ENCODE measurements around the gene BICRA.
"Not testable (repeated sequence)": the region's sequence is repeated elsewhere in the genome, so short reads cannot be mapped to it uniquely, and the experiment has no call there.

Gene BICRA

DNA sequence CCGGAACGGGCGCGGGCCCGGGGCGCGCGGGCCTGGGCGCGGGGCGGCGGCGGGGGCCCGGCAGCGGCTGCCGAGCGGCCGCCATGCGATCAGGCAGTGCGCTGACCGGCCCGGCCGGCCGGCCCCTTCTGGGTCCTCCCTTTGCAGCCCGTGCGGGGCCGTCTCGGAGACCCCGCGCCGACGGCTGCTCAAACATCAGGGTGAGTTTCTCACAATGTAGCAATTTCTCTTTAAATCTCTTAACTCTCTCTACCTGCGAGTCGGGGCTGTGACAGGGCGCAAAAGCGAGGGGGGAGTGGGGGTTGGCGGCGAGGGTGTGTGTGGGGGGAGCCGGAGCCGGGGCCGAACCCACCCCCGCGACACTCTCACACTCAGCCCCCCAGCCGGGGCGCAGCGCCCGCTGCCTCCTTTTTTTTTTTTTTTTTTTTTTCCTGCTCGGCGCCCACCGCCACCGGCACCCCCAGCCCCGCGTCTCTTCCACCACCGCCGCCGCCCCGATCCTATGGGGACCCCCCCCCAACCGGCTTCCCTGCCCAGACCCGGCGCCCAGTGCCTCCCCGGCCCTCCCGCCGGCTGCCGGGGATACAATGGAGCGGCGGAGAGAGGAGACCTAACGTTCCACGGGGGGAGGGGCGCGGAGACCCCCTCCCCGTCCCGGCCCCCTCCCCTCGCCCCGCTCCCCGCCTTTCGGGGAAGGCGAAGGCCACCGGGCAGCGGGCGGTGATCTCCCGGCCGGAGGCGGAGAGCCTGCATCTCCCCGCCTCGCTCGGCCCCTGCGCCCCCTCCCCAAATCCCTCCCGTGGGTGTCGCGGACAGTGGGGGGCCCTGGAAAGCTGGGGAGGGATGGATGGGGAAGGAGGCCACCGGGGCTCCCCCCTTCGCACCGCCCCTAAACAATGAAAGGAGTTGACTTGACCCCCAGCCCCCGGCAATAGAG lies at the start of gene BICRA:
Gene BICRA (plus strand): TSS at position 166 of the 937 bp plus-strand sequence. CDS start 64,441 bp downstream, outside the sequence.
- peak; percentile 45 to 65 for DNase-seq (ENCODE audit: low read depth in 2 of 2)

GRCh38 chr19:47560999-47561398 lies 47.9 kb upstream of the BICRA start:
- no peak for DNase-seq (ENCODE audit: low read depth in 2 of 2)

DNA sequence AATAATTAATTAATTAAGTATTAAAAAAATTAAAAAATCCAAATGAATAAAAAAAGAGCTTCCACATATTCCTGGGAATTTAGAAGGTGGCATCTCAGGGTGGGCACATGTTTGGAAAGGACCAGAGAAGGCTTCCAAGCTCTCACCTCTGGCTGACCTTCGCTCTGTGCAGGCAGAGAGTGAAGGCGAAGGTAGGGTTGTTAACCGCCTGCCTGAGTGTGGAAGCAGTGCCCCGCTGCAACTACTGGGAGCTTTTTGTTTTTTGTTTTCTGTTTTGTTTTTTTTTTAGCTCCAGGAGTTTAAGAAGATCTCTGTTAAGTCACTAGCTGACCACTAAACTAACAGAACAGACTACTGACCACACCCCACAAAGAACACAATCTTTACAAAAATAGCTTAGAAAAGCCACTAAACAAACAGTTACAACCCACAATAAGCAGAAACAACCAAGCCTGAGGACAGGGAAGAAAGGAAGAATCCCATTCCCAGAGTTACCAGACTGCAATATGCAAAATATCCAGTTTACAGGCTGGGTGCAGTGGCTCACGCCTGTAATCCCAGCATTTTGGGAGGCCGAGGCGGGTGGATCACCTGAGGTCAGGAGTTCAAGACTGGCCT lies 47.4 kb upstream of the BICRA start:
- DNase-seq (ENCODE audit: low read depth in 2 of 2): no peak

- no peak for DNase-seq (ENCODE audit: low read depth in 2 of 2)
These were observed 44.9 kb upstream of the BICRA start for GRCh38 chr19:47564081-47564480.

DNA sequence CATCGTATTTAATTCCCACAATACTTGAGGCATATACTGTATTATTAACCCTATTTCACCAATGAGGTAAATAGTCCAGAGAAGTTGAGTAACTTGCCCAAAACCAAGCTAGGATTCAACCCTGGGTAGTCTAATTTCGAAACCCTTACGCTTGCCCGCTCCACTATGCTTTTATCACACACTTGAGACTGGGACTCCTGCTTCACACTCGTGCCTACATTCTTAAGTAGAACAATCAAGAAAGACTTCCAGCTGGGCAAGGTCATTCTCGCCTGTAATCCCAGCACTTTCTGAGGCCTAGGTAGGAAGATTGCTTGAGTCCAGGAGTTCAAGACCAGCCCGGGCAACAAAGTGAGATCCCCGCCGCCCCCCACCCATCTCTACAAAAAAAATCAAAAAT lies 39.6 kb upstream of the BICRA start:
- no peak for DNase-seq (ENCODE audit: low read depth in 2 of 2)

DNA sequence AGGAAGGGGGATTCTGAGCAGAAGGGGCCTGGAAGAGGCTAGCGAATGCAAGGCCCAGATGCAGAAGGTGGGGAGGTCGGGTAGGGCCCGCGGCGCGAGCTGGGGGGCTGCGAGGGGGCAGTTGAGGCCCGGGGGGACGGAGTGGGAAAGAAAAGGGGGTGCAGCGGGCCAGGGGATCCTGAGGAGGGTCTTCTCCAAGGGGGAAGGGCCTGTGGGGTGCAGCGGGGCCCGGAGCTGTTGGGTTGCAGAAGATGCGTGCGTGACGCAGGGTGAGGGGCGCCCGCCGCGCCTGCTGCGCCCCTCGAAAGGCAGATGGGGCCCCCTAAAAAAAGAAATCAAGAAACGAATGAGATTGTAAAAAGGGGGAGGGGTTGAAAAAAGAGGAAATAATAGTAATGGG lies 36.3 kb upstream of the BICRA start:
- no peak for DNase-seq (ENCODE audit: low read depth in 2 of 2)

DNA sequence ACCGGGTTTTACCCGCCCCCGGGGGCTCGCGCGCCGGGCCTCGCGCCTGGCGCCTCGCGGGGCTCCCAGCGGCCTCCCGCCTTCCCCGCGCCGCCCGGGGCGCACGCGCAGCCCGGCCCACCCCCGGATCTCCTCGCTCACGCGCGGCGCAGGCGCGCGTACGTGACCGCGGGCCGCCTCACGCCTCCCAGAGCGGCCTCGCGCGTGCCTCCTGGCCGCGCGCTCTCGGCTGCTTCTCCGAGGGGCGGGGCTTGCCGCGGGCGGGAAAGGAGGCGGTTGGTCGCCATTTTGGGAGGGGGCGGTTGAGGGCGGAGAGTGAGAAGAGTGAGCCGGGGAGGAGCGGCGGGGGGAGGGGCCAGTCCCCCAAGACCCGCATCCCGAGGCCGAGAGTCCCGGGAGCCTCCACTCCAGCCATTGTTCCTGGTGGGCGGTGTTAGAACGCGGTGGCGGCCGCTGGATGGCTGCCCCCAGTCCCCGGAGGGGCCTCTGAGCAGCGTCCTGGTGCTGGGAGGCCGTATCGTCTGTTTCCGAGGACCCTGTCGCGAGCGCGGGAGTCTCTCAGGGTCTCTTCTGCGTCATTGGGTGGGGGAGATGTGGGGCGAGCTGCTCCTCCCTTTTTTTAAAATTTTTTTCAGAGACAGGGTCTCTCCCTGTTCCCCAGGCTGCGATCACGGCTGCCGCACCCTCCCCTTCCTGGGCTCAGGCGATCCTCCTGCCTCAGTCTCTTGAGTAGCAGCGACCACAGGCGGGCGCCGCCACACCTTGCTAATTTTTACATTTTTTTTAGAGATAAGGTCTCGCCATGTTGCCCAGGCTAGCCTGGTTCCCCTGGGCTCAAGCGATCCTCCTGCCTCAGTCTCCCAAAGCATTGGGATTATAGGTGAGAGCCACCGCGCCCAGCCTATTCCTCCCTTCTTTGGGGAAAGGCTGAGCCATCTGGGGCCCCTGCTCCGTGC lies 35.6 kb upstream of the BICRA start, which contains the start of gene ZNF541:
Gene ZNF541 (minus strand): TSS at position 78 of the 956 bp plus-strand sequence. CDS start 17,292 bp downstream, outside the sequence.
- DNase-seq (ENCODE audit: low read depth in 2 of 2): peak; percentile 67 to 68

GRCh38 chr19:47580397-47580796 lies 28.5 kb upstream of the BICRA start:
- no peak for DNase-seq (ENCODE audit: low read depth in 2 of 2)

GRCh38 chr19:47581605-47582319 lies 27.2 kb upstream of the BICRA start:
- DNase-seq (ENCODE audit: low read depth in 2 of 2): no peak

- no peak for DNase-seq (ENCODE audit: low read depth in 2 of 2)
These were observed 26.5 kb upstream of the BICRA start for GRCh38 chr19:47582320-47582909.

DNA sequence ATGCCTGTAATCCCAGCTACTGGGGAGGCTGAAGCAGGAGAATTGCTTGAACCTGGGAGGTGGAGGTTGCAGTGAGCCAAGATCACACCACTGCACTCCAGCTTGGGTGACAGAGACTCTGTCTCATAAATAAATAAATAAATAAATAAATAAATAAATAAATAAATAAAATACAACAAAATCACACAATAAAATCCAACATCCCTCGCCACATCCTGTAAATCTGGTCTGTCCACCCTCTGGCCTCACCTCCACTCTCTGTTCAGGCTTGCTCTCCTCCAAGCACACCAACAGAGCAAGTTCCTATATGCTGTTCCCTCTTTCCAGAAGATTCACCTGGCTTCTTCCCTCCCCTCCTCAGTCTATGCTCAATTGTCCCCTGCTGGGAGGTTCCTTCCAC lies 25.8 kb upstream of the BICRA start:
- DNase-seq (ENCODE audit: low read depth in 2 of 2): not testable (repeated sequence)

- DNase-seq (ENCODE audit: low read depth in 2 of 2): no peak
These were observed 21.6 kb upstream of the BICRA start for GRCh38 chr19:47587295-47587694.

GRCh38 chr19:47589824-47590223 lies 19.1 kb upstream of the BICRA start:
- no peak for DNase-seq (ENCODE audit: low read depth in 2 of 2)

DNA sequence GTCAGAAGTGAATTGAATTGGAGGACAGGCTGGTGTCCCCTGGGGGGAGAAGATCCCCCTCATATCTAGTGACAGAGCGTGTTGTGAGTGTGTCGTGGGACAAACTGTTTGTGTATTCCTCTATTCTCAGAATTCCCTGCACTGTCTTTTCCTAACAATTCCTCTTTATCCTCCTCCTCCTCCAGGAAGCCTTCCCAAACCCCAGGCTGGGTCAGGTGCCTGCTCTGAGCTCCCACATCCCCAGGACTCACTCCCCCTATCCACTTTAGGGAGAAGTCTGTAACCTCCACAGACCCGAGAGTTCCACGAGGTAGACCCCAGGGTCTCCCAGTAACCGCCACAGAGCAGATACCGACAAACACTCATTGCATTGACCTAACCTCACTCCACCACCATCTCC lies 15.1 kb upstream of the BICRA start:
- no peak for DNase-seq (ENCODE audit: low read depth in 2 of 2)

DNA sequence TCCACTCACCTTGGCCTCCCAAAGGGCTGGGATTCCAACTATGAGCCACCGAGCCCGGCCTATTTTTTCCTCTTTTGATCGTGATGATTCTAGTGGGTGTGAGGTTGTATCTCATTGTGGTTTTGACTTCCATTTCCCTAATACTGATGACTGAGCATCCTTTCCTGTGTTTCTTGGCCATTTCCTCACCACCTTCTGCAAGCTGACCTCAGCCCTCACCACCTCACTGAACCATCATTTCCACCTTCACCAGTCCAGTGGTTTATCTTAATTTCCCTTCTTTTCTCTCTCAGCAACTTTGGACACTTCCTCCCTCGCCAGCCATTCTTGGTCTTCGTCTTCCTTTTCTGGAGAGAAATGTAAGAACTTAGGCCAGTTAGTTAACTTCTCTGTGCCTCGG lies 13.0 kb upstream of the BICRA start:
- DNase-seq (ENCODE audit: low read depth in 2 of 2): no peak

DNA sequence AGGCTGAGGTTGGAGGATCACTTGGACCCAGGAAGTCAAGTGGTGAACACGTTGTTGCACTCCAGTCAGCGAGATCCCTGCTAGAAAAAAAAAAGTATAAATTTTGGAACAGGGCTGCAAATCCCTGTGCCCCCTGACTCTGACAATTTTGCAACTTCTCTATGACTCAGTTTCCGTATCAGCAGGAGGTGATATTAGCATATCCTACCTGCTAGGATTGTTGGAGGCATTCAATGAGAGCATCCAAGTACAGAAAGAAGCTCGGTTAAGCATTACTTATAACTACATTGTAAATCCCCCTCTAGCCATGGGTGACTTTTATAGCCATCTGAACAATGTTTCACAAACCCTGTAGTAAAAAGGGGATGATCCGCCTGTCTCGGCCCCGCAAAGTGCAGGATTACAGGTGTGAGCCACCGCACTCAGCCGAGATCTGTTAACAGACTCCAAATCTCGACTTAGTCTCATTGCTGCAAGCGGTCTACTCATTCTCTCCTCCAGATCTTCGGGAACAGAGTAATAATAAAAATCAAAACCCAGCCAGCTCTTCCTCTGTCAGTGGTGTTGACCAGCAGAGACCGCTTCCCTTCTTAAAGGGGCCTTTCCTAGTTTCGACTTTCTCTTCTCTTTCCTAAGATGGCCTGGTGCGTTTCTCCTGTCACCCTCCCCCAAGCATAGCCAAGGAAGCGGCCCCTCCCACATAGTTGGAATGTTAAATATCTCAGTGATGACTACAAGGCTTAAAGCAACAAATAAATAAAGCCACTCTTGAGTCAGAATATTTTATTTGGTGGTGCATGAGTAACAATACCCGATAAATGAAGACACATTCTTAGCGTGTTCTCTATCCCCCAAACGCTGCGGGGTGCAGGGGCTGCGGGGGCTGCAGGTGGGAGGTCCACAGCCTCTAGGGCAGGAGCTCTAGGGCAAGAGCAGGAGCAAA lies 10.3 kb upstream of the BICRA start:
- DNase-seq (ENCODE audit: low read depth in 2 of 2): no peak

DNA sequence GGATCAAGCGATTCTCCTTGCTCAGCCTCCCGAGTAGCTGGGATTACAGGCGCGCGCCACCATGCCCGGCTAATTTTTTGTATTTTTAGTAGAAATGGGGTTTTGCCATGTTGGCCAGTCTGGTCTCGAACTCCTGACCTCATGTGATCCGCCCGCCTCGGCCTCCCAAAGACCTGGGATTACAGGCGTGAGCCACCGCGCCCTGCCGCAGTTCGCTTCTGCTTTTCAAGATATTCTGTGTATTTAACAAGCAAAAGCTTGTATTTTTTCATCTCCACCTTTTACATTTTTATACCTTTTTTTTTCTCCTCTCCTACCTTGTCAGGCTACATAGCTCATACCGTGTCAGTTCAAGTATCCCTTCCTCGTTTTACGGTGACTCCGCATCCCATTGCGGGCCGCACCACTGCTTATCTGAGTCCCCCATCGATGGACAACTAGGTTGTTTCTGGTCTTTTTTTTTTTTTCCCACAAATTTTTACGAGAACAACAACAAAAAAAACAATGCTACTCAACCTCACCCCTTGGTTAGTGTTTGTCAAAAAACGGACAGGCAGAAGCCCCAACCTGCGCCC lies 9.2 kb upstream of the BICRA start:
- DNase-seq (ENCODE audit: low read depth in 2 of 2): not testable (repeated sequence)

DNA sequence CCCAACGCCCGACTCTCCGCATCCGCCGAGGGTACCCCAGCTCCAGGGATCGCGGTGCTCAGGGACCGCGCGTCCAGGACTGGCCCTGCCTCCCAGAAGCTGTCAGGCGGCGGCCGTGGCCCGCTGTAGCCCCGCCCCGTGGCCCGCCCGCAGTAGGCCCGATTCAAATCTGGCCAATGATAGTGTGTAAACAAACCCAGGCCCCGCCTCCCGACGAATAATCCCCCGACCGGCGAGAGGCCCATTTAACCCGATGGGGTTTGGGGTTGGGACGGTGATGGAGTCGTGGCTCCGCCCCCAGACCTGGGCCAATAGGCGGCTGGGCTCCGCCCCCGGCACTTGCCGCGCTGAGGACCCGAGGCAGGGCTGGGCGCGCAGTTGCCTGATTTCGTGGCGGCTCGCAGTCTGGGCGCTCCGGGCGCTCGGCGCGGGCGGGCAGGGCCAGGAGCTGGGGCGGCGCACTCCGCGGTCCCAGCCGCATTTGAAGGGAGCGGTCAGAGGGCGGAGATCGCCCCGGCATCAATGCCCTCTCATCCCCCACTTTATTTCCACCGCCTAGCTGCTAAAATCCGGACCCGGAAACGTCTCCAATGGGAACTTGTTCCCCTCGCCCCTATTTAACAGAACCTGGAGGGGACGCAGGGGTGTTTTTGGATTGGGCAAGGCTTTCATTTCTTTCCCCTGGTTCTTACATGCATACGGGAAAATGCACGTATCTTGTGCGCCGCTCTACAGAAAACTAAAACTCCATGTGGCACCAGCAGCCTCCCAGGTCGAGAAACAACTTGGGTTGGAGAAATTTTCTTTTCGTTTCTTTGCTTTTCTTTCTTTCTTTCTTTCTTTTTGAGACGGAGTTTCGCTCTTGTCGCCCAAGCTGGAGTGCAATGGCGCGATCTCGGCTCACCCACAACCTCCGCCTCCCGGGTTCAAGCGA lies 8.4 kb upstream of the BICRA start:
- peak; percentile 98 to 99 for DNase-seq (ENCODE audit: low read depth in 2 of 2)
